Natural killer cell (primary cell): ENCODE data around the gene COL23A1. TPM values are rescaled to one million over a fixed set of nuclear protein-coding genes. Genes with fewer than 3 reads are reported as not detected.

Source experiments
- ATAC-seq, 3 donors: fragments of 150-1000 bp in 2 of 3; fragments of 200-7000 bp in 1 of 3; cut with Tn5 transposase; 1 replicate in 1 of 3; 2 replicates in 2 of 3; pipeline ENCODE4 v1.10.0; 2021; ENCODE audit warnings: mild to moderate bottlenecking in 2 of 3, moderate library complexity in 2 of 3
- DNase-seq, 2 donors: peaks; one replicate each; pipeline versions ENCODE4 v3.0.0 to v3.0.0-alpha.2; 2013 to 2021; ENCODE audit warnings: mixed read lengths in 1 of 2
- H3K27ac ChIP-seq: one replicate; pipeline ENCODE4 v1.5.1; 2013; ENCODE audit warnings: mild to moderate bottlenecking, low read length
- H3K27me3 ChIP-seq: one replicate; pipeline ENCODE4 v1.6.1; 2013; ENCODE audit warnings: low read length; ENCODE audit not compliant: control insufficient read depth, insufficient read depth
- H3K36me3 ChIP-seq: one replicate; pipeline ENCODE4 v1.6.1; 2013; ENCODE audit warnings: low read length; ENCODE audit not compliant: control insufficient read depth, insufficient read depth
- H3K4me1 ChIP-seq: one replicate; pipeline ENCODE4 v1.6.1; 2013; ENCODE audit warnings: low read length; ENCODE audit not compliant: control insufficient read depth, insufficient read depth
- H3K4me3 ChIP-seq: one replicate; pipeline ENCODE4 v1.5.1; 2013; ENCODE audit warnings: low read length
- H3K9me3 ChIP-seq: one replicate; pipeline ENCODE4 v1.6.1; 2013; ENCODE audit warnings: low read length; ENCODE audit not compliant: control insufficient read depth, insufficient read depth
- H3K27ac Mint-ChIP-seq, 2 donors: one replicate each; pipeline ENCODE4 v1.8.0; 2022; ENCODE audit warnings: mild to moderate bottlenecking in 2 of 2, mixed read lengths in 2 of 2, moderate library complexity in 1 of 2
- H3K27me3 Mint-ChIP-seq, 2 donors: one replicate each; pipeline ENCODE4 v1.8.0; 2022; ENCODE audit warnings: low read depth in 2 of 2, mixed read lengths in 2 of 2
- H3K36me3 Mint-ChIP-seq: one replicate; pipeline ENCODE4 v1.8.0; 2022; ENCODE audit warnings: mixed read lengths
- H3K4me1 Mint-ChIP-seq, 2 donors: one replicate each; pipeline ENCODE4 v1.8.0; 2022; ENCODE audit warnings: mixed read lengths in 2 of 2
- H3K4me3 Mint-ChIP-seq: one replicate; pipeline ENCODE4 v1.8.0; 2022; ENCODE audit warnings: mild to moderate bottlenecking, moderate library complexity, mixed read lengths
- H3K9me3 Mint-ChIP-seq, 2 donors: one replicate each; pipeline ENCODE4 v1.8.0; 2022; ENCODE audit warnings: mixed read lengths in 2 of 2
- CTCF ChIP-seq: fragments of 200-600 bp; IDR thresholded peaks from one replicate; pipeline ENCODE4 v1.8.0; 2022; ENCODE audit warnings: antibody characterized with exemption
- WGBS: methylation state at CpG from one replicate; pipeline ENCODE4 v1.1.7; 2013; ENCODE audit warnings: missing lambda C conversion rate; ENCODE audit not compliant: insufficient coverage; 5-methylcytosine and 5-hydroxymethylcytosine counted together
- intact Hi-C: fragments of 100-400 bp; cut with micrococcal nuclease; formaldehyde crosslinking; loops from one replicate; pipeline ENCODE4 v1.14.2; 2022
- total RNA-seq, 4 donors: library from RNA; stranded (reverse); fragments of 120-200 nt in 1 of 4; gene quantifications; one replicate each; pipeline versions ENCODE4 v1.2.3 to v1.2.4, GENCODE V29; 2013 to 2022

COL23A1 gene
- total RNA-seq, 3 donors from 2014 or later (not counting 1 experiment from before 2014, with no cell fraction given) = 0.15 TPM; not detected in 2

GRCh38 chr5:178533136-178533535, 57.1 kb downstream of the COL23A1 start:
- ATAC-seq = no peak
- Mint-ChIP-seq H3K27me3 (peaks cover 0 to 4% of the 10 kb centered on the region in 2 donors), H3K4me1 (no peaks in the 10 kb centered on the region), H3K9me3 (no peaks in the 10 kb centered on the region), H3K4me3 (no peak overlapping the region), H3K36me3 (no peaks in the 10 kb centered on the region), H3K27ac (no peak overlapping the region)
- 90% methylated on average over 10 of the region's 10 CpGs for WGBS
- H3K27me3 ChIP-seq = no peaks in the 10 kb centered on the region
- intact Hi-C loops = no loop called here
- no peaks in the 10 kb centered on the region for H3K36me3 ChIP-seq
- H3K4me1 ChIP-seq = no peaks in the 10 kb centered on the region
- no peaks in the 10 kb centered on the region for H3K9me3 ChIP-seq
- no peak for DNase-seq
- TF ChIP-seq CTCF = no peak
- H3K4me3 ChIP-seq = no peak overlapping the region
- H3K27ac ChIP-seq = no peak overlapping the region

DNA sequence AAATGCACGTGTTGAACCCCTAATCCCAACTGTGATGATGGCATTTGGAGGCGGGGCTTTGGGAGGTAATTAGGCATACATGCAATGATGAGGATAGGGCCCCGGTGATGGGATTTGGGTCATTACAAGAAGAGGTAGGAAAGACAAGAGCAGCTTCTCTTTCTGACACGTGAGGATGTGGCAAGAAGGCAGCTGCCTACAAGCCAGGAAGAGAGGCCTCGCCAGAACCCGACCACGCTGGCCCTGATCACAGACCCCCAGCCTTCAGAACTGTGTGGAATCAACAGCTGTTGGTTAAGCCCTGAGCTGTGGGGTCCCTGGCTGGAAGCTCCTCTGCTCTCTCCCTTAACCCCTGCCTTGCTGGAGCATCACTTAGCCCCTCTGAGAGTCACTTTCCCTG, 57.5 kb downstream of the COL23A1 start:
- H3K36me3 ChIP-seq = no peaks in the 10 kb centered on the region
- intact Hi-C loops = no loop called here
- WGBS = 39% methylated on average over 7 of the region's 7 CpGs
- no peak overlapping the region for H3K27ac ChIP-seq
- H3K4me1 ChIP-seq = no peaks in the 10 kb centered on the region
- H3K9me3 ChIP-seq = no peaks in the 10 kb centered on the region
- TF ChIP-seq CTCF = no peak
- Mint-ChIP-seq H3K9me3 (no peaks in the 10 kb centered on the region), H3K27me3 (peaks cover 0 to 6% of the 10 kb centered on the region in 2 donors), H3K4me3 (no peak overlapping the region), H3K36me3 (no peaks in the 10 kb centered on the region), H3K27ac (no peak overlapping the region), H3K4me1 (no peaks in the 10 kb centered on the region)
- no peak overlapping the region for H3K4me3 ChIP-seq
- H3K27me3 ChIP-seq = no peaks in the 10 kb centered on the region
- DNase-seq = no peak
- ATAC-seq = no peak

- H3K27me3 Mint-ChIP-seq = peaks cover 0 to 6% of the 10 kb centered on the region in 2 donors
These were observed 58.0 kb downstream of the COL23A1 start for GRCh38 chr5:178532236-178532635.

More at GRCh38 chr5:178532236-178532635, 58.0 kb downstream of the COL23A1 start:
- no peaks in the 10 kb centered on the region for H3K9me3 ChIP-seq
- H3K27ac ChIP-seq = no peak overlapping the region
- H3K9me3 Mint-ChIP-seq = no peaks in the 10 kb centered on the region
- ATAC-seq (no peak), DNase-seq (no peak)
- no peak overlapping the region for H3K27ac Mint-ChIP-seq
- no peak overlapping the region for H3K4me3 Mint-ChIP-seq
- intact Hi-C loops = no loop called here
- H3K4me3 ChIP-seq = no peak overlapping the region
- no peaks in the 10 kb centered on the region for H3K36me3 Mint-ChIP-seq
- TF ChIP-seq CTCF = no peak
- 74% methylated on average over 5 of the region's 5 CpGs for WGBS
- no peaks in the 10 kb centered on the region for H3K27me3 ChIP-seq
- no peaks in the 10 kb centered on the region for H3K36me3 ChIP-seq
- H3K4me1 ChIP-seq = no peaks in the 10 kb centered on the region
- H3K4me1 Mint-ChIP-seq = no peaks in the 10 kb centered on the region
